ENCODE data around the gene ELMO3. TPM values are rescaled to one million over a fixed set of nuclear protein-coding genes. Genes with fewer than 3 reads are reported as not detected.

Gene ELMO3
- total RNA-seq, 1 experiment from 2014 or later: 8.6 TPM

GRCh38 chr16:67244387-67245185 is 45.7 kb downstream of the ELMO3 start:
- H3K27ac Mint-ChIP-seq: peak overlapping the region in 1 of 3 experiments; percentile 83; a peak in 2 of 7 replicates
- TF ChIP-seq CTCF (conservative IDR thresholded peaks at IDR 0.05): no peak
- DNase-seq: no peak
- H3K9me3 Mint-ChIP-seq: no peaks in the 10 kb centered on the region
- no peaks in the 10 kb centered on the region for H3K27me3 ChIP-seq (ENCODE audit: insufficient read depth, low read length)
- no peak overlapping the region for H2AK5ac ChIP-seq (ENCODE audit: insufficient read length, low read length)
- H4K91ac ChIP-seq (ENCODE audit: insufficient read length, low read depth, low read length): no peak overlapping the region
- H3K23me2 ChIP-seq (ENCODE audit: insufficient read length, low read depth, low read length, poor library complexity, severe bottlenecking): peaks cover 31% of the 10 kb centered on the region
- no peak overlapping the region for H3K4me2 ChIP-seq (ENCODE audit: insufficient read depth, insufficient read length, low read length)
- no peak overlapping the region for H3K4ac ChIP-seq (ENCODE audit: low read depth, low read length)
- H2AFZ ChIP-seq (ENCODE audit: low read length): no peak overlapping the region
- H3K4me1 Mint-ChIP-seq: peaks cover 34 to 44% of the 10 kb centered on the region in 2 experiments
- H3K4me3 Mint-ChIP-seq: peak overlapping the region; percentile 86 to 94
- WGBS (ENCODE audit: extremely low coverage, insufficient read length, low lambda C conversion rate): no CpG with 5 or more reads among the region's 5 CpGs
- H2BK20ac ChIP-seq (ENCODE audit: low read depth, low read length, poor library complexity, severe bottlenecking): no peak overlapping the region
- no peak overlapping the region for H2BK120ac ChIP-seq (ENCODE audit: low read depth, low read length, poor library complexity, severe bottlenecking)
- no peak overlapping the region for H3K56ac ChIP-seq (ENCODE audit: insufficient read length, low read depth, low read length)
- H3T11ph ChIP-seq (ENCODE audit: low read length): no peak overlapping the region
- no peaks in the 10 kb centered on the region for H3K9me3 ChIP-seq (ENCODE audit: control insufficient read depth, low read depth, low read length)
- H3K79me1 ChIP-seq (ENCODE audit: insufficient read depth, low read depth, low read length, poor library complexity, severe bottlenecking): peaks cover 4% of the 10 kb centered on the region
- H4K8ac ChIP-seq (replicated peaks; ENCODE audit: insufficient read length, low read depth, low read length): no peak overlapping the region
- no peak overlapping the region for H2BK12ac ChIP-seq (ENCODE audit: insufficient read length, low read depth, low read length)
- H3K79me2 ChIP-seq (ENCODE audit: insufficient read depth, low read length): no peaks in the 10 kb centered on the region; the same call in 1 of the 2 replicates
- H3K4me1 ChIP-seq (ENCODE audit: insufficient read depth, low read length): peaks cover 15% of the 10 kb centered on the region; the same call in 1 of the 2 replicates
- H3K9ac ChIP-seq (ENCODE audit: extremely low read depth, insufficient read length, low read length): no peak overlapping the region
- no peak overlapping the region for H2BK15ac ChIP-seq (ENCODE audit: low read depth, low read length)
- no peak overlapping the region for H3K23ac ChIP-seq (ENCODE audit: insufficient read length, low read depth, low read length)
- no peak overlapping the region for H4K5ac ChIP-seq (ENCODE audit: insufficient read length, low read depth, low read length)
- H2BK5ac ChIP-seq (ENCODE audit: insufficient read length, low read length): no peak overlapping the region
- no peak overlapping the region for H3K18ac ChIP-seq (ENCODE audit: insufficient read length, low read depth, low read length)
- no peak overlapping the region for H3K27ac ChIP-seq (ENCODE audit: insufficient read length, low read depth, low read length)
- peaks cover 3% of the 10 kb centered on the region for H4K20me1 ChIP-seq (ENCODE audit: control insufficient read depth, insufficient read depth, insufficient read length)
- H3K27me3 Mint-ChIP-seq (ENCODE audit: low read depth): peaks cover 14% of the 10 kb centered on the region
- no peak overlapping the region for H3K14ac ChIP-seq (ENCODE audit: insufficient read depth, low read length)
- peaks cover 0 to 6% (median 0%) of the 10 kb centered on the region in 3 experiments; a peak in 4 of 7 replicates for H3K36me3 Mint-ChIP-seq (ENCODE audit: insufficient read depth in 1 of 3, low read depth in 3 of 3)

Measured in H9 (cell line).